ENCODE measurements around the gene ST6GAL1.
"Not testable (repeated sequence)": the region's sequence is repeated elsewhere in the genome, so short reads cannot be mapped to it uniquely, and the experiment has no call there.

Gene ST6GAL1

GRCh38 chr3:186940967-186941366 lies 10.6 kb downstream of the ST6GAL1 start:
- DNase-seq (ENCODE audit: low read depth) = no peak

DNA sequence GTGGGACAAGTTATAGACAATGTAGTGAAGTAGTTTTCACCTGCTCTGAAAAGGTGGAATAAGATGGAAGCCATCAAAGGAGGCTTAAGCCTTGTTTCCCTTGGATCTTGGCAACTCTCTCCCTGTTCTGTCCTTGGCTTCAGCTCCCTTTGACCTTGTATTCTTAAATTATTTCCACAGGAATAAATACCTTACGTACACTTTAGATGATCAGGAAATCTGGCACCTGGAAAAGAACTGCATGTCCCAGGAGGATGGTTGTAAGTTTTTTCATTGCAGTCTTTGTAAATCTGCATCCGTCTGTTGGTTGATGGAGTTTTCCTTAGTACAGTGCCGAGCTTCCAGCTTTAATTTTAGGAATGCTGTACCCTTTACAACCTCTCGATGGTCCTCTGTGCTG lies 11.8 kb downstream of the ST6GAL1 start:
- no peak for DNase-seq (ENCODE audit: low read depth)

- no peak for DNase-seq (ENCODE audit: low read depth)
These were observed 15.0 kb downstream of the ST6GAL1 start for GRCh38 chr3:186945255-186945823.

GRCh38 chr3:186946756-186947375 lies 16.5 kb downstream of the ST6GAL1 start:
- DNase-seq (ENCODE audit: low read depth) = no peak

DNA sequence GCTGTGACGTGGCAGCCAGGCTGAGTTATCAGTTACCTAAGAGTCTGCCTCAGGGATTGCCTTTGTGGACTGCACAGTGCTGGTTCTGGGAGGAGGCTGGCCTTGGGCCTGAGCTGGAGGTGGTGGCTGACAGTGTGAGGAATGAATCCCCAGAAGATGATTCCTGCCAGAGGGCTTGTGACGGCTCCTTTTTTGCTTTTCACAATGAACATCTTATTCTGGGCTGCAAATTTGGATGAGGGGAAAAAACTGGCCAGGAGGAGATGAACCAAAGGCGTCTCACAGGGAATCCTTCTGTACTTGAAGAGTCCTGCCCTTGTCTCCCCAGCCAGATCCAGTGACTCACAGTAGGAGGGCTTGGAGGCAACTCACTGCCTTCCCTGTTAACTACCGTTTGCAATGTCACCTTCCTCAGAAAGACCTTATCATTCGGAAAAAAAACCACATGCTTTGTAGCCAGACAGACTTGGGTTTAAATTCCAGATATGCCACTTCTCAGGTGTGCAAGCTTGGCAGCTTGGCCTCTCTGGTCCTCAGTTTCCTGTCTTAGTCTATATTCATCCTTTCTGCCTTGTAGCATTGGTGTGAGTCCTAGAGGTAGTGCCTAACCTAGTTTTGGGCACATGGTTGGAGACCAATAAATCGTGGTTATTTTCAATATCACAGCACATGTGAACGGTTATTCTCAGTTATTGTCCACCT lies 19.1 kb downstream of the ST6GAL1 start:
- no peak for DNase-seq (ENCODE audit: low read depth)

DNA sequence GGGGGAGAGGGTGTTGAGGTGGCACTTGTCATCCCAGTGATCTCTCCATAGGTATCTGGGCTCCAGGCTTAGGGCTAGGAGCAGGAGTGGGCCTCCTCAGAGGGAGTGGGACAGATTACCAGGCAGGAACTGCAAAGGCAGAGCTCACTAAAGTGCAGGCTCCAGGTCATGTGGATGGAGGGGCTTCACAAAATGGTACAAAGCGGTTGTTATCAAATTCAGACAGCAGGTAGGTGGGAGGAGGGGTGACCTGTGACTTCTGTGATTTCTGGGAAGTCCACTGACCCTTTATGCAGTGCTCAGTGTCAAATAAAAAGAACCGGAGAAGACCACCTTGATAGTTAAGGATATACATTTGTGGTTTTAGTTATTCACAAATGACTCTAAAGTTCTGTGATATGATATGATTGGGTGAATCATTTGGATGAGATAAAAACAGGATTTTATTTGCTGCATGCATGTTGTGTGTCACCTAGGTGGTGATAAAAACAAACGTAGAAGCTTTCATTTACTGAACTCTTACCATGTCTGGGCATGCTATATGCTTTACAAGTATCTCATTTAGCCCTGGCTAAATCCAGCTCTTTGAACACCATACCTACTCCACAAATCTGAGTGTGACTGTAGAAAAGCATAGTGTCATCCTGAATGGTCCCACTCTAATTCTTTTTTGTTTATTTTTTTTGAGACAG lies 20.2 kb downstream of the ST6GAL1 start:
- no peak for DNase-seq (ENCODE audit: low read depth)

DNA sequence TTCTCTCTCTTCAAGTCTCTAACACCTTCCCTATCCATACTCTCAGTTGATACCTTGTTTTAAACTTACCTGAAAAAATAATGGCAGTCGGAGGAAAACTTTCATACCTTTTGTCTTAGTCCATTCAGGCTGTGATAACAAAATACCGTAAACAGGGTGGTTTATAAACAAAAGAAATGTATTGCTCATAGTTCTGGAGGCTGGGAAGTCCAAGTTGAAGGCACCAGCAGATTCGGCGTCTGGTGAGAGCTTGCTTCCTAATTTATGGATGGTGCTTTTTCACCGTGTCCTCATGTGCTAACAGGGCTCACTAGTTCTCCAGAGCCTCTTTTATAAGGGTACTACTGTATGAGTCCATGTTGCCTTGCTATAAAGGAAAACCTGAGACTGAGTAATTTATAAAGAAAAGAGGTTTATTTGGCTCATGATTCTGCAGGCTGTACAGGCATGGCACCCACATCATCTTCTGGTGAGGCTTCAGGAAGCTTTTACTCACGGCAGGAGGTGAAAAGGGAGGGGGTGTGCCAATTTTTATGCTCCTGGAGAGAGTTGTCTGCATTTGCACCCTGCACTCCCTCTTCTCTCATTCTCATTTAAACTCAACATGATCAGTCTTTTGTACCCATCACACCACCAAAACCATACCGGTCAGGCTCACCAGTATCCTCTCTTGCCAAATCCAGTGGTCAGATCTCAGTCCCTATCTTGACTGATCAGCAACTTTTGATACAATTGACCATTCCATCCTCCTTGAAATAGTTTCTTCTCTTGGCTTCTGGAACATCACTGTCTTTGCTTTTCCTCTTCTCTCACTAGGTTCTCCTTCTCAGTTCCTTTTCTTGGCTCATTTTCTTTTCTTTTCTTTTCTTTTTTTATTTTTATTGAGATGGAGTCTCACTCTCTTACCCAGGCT lies 21.6 kb downstream of the ST6GAL1 start:
- no peak for DNase-seq (ENCODE audit: low read depth)

DNA sequence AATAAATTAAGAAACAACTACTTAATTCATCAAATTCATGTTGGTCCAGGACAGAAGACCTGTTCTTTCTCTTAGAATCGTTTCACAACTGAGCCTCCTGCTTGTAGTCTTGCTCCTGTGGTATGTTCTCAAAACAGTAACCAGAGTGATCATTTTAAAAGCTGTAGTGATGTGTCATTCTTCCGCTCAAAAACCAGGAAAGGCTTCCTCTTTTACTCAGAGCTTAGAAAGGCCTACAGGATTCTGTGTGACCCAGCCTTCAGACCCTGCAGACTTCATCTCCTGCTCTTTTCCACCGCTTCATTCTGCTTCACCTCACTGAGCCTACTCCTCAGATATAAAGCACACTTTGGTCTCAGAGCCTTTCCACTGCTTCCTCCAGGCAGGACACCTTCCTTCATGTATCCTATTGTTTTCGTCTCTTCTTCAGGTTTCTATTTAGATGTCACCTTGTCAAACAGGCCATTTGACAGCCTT lies 22.7 kb downstream of the ST6GAL1 start:
- no peak for DNase-seq (ENCODE audit: low read depth)

DNA sequence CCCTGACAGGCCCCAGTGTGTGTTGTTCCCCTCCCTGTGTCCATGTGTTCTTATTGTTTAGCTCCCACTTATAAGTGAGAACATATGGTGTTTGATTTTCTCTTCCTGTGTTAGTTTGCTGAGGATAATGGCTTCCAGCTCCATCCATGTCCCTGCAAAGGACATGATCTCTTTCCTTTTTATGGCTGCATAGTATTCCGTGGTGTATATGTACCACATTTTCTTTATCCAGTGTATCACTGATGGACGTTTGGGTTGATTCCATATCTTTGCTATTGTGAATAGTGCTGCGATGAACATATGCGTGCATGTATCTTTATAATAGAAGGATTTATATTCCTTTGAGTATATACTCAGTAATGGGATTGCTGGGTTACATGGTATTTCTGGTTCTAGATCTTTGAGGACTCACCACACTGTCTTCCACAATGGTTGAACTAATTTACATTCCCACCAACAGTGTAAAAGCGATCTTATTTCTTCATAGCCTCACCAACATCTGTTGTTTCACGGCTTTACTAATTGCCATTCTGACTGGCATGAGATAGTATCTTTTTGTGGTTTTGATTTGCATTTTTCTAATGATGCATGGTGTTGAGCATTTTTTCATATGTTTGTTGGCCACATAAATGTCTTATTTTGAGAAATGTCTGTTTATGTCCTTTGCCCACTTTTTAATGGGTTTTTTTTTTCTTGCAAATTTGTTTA lies 23.8 kb downstream of the ST6GAL1 start:
- not testable (repeated sequence) for DNase-seq (ENCODE audit: low read depth)

GRCh38 chr3:186955898-186956696 lies 25.8 kb downstream of the ST6GAL1 start:
- DNase-seq (ENCODE audit: low read depth) = no peak

DNA sequence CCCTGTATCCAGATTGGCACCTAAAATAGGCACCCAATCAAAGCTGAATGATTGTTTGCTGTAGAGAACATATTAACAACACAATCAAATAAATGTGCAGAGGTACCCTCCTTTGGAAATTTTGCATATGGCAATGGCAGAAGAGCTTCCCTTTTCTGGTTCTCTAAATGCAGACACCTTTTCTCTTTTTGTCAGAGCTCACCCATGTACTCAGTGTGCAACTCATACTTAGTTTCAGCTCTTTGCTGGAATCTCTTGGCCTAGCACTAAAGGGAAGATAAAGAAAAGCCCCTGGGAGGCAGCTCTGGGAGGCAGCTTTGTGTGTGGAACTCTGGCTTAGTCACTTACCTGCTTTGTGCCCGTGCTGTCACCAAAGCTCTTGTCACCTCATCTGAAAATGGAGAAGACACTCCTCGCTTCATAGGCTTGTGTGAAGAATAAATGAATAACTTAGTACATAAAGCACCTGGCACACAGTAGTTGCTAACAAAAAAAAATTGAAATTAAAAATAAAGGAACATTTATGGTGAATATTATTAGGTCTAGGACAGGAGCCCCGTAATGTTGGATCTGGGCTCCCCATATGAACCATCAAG lies 28.8 kb downstream of the ST6GAL1 start:
- no peak for DNase-seq (ENCODE audit: low read depth)

GRCh38 chr3:186960347-186960746 lies 30.0 kb downstream of the ST6GAL1 start:
- DNase-seq (ENCODE audit: low read depth) = no peak

DNA sequence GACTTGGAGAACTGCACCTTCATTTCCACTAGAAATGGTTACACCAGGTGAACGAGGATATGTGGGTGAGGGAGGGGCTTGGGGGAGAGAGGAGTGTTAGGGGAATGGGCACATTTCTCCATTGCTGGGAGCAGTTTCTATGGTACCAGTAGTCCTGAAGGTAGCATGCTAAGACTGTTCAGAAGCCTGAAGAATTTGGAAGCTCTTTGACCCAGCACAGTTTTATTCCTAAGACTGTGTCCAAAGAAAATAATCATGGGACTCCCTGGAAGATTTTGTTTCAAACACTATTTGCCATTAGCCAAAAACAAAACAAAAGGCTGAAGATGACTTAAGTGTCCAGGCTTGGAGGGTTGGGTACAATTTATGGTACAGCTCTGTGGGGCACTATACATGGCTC lies 32.1 kb downstream of the ST6GAL1 start:
- DNase-seq (ENCODE audit: low read depth) = no peak

DNA sequence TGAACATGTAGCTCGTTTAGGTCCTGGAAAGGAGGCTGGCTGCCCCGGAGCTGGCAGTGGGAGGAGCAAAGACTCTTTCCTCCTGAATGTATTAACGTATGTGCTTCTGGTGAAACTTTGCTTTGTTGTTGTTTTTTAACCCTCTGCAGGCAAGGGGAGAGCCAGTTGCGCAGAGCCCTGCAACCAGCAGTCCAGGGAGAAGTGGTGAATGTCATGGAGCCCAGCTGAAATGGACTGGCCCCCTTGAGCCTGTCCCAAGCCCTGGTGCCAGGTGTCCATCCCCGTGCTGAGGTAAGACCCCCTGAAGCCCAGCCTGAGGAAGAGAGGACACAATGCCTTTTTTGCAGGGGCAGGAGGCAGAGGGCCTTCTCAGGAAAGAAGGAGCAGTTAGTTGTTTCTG lies 33.3 kb downstream of the ST6GAL1 start:
- no peak for DNase-seq (ENCODE audit: low read depth)

GRCh38 chr3:186964071-186964470 lies 33.7 kb downstream of the ST6GAL1 start:
- no peak for DNase-seq (ENCODE audit: low read depth)

- DNase-seq (ENCODE audit: low read depth) = no peak
These were observed 34.3 kb downstream of the ST6GAL1 start for GRCh38 chr3:186964616-186965015.

DNA sequence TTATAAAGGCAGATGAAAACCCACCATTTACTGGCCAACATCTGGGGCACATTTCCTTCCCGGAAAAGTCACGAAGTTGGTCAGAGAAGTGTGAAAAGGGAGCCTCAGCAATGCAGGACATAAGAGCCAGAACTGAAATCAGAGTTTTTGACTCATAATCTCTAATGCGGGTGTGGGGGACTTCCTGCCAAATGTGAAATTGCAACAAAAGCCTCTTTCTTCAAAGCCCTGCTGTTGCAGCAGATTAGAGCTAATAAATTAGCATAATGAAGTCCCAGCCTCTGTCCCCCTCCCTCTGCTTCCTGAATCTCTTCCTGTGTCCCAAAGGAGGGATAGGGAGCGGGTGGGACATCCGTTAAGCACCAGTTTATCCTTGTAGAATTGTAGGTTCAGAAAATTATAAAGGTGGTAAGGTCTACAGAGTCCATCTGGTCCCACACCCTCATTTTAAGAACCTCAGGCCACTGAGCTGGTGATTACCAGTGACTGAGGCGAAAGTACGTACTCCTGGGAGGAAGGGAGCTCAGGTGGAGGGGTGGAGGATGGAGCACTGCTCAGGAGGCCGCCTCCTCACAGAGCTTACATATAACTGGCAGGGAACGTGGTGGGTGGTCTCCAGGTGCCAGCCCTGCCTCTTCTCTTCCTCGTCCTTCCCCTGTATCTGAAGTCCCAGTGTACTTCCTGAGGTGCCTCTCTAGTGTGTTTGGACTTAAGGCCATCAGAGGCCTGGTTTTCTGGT lies 35.0 kb downstream of the ST6GAL1 start:
- no peak for DNase-seq (ENCODE audit: low read depth)

DNA sequence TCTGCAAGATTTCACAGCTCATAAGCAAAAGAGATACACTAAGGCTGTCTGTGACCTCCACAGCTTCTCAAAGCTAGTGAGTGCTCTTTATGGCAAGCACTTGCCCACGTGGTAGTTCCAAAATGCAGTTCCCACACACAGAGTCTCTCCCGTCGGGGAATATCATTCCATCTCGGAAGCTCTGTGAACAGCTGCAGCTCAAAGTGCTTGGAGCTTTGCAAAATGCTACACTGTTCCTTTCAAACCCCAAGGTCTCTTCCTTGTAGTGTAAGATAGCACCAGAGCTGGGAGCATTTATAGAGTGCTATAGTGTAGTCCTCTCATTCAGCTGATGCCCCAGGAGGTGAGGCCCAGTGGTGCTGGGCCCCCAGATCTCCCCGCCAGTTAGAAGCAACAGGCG lies 36.1 kb downstream of the ST6GAL1 start:
- DNase-seq (ENCODE audit: low read depth) = no peak

DNA sequence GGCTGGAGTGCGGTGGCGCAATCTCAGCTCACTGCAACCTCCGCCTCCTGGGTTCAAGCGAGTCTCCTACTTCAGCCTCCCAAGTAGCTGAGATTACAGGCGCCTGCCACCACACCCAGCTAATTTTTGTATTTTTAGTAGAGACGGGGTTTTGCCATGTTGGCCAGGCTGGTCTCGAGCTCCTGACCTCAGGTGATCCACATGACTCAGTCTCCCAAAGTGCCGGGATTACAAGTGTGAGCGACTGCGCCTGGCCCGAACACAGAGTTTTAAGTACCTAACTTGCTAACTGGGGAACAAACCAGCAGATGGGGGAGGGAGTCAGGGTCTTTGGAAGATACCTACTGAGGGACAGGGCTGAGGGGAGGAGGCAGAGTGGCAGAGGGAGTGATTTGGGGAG lies 36.9 kb downstream of the ST6GAL1 start:
- not testable (repeated sequence) for DNase-seq (ENCODE audit: low read depth)

All from fibroblast of the conjunctiva (primary cell).